T-helper 2 cell treated with Interferon-gamma antibody and Interleukin-4, amounts not matched to agents 5 μg/mL and 100 μg/mL, for 36 hours (primary cell): Measurements from ENCODE around the gene GAB1.

Experiments used
- DNase-seq: peaks from one replicate; pipeline ENCODE4 v3.0.0; 2021; ENCODE audit warnings: low spot score
- H3K27ac Mint-ChIP-seq: one replicate; pipeline ENCODE4 v1.8.0; 2021; ENCODE audit warnings: mild to moderate bottlenecking, mixed read lengths
- H3K27me3 Mint-ChIP-seq: one replicate; pipeline ENCODE4 v1.8.0; 2021; ENCODE audit warnings: low read depth, mixed read lengths
- H3K36me3 Mint-ChIP-seq: one replicate; pipeline ENCODE4 v1.8.0; 2021; ENCODE audit warnings: low read depth, mixed read lengths
- H3K4me1 Mint-ChIP-seq: one replicate; pipeline ENCODE4 v1.8.0; 2021; ENCODE audit warnings: low read depth, mixed read lengths
- H3K4me3 Mint-ChIP-seq: one replicate; pipeline ENCODE4 v1.8.0; 2022; ENCODE audit warnings: mild to moderate bottlenecking, moderate library complexity, mixed read lengths
- H3K9me3 Mint-ChIP-seq: one replicate; pipeline ENCODE4 v1.8.0; 2021; ENCODE audit warnings: mixed read lengths

Gene GAB1

DNA sequence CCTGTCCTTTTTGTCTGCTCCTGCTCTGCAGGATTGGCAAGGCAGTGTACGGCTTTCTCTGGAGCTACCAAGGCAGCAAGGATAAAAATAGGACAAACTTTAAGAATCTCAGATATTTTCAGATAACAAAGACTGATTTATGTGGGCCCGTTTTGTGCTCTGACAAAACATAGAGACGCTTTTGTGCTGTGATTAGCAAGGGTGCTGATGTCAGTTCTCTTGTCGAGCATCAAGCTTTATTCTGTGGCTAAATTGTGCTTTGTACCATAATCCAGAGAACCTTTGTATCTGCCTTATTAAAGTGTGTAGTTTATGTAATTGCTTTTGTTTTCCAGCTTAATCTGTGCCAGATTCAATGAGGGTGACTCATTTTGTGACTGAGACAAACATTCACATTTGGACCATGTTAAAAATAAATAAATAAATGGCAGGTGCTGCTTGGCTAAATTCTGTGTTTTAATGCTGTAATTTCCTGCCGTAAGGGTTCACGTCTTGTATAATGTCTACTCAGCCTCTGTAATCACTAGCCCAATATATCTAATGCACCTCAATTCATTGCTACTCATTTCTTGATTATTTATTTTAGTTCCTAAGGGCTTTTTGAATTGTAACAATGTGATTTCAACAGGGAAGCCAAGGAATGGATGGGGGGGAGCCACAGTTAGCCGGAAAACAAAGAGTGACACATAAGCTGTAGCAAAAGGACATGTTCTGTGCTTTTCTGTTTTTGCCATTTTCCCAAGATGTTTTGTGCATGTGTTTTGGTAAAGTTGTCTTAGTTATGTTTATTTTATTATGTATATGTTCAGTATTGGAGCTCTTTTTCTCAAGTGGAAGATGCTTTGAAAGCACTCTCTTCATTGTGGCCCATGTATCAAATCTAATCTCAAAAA is 75.1 kb downstream of the GAB1 start:
- no peak for DNase-seq
- peaks cover 7% of the 10 kb centered on the region for H3K27me3 Mint-ChIP-seq
- H3K4me3 Mint-ChIP-seq = no peak overlapping the region
- H3K4me1 Mint-ChIP-seq = no peaks in the 10 kb centered on the region
- no peak overlapping the region for H3K27ac Mint-ChIP-seq
- no peaks in the 10 kb centered on the region for H3K36me3 Mint-ChIP-seq
- H3K9me3 Mint-ChIP-seq = no peaks in the 10 kb centered on the region

DNA sequence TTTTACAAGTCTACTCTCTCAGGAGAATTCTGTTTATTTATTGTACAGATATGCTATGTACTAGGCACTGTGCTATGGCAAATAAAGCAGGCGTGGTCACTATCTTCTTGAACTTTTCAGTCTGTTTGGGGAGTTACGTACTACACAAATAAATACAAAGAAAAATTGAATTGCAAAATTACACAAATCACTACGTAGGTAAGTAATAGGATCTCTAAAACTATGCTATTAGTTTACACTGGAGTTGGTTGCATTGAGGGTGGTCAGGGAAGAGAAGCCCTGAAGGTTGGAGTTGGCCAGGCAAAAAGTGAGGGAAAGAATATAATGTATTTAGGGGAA is 75.7 kb downstream of the GAB1 start:
- no peaks in the 10 kb centered on the region for H3K9me3 Mint-ChIP-seq
- H3K4me1 Mint-ChIP-seq = no peaks in the 10 kb centered on the region
- no peaks in the 10 kb centered on the region for H3K36me3 Mint-ChIP-seq
- no peak for DNase-seq
- peaks cover 7% of the 10 kb centered on the region for H3K27me3 Mint-ChIP-seq
- no peak overlapping the region for H3K27ac Mint-ChIP-seq
- no peak overlapping the region for H3K4me3 Mint-ChIP-seq

DNA sequence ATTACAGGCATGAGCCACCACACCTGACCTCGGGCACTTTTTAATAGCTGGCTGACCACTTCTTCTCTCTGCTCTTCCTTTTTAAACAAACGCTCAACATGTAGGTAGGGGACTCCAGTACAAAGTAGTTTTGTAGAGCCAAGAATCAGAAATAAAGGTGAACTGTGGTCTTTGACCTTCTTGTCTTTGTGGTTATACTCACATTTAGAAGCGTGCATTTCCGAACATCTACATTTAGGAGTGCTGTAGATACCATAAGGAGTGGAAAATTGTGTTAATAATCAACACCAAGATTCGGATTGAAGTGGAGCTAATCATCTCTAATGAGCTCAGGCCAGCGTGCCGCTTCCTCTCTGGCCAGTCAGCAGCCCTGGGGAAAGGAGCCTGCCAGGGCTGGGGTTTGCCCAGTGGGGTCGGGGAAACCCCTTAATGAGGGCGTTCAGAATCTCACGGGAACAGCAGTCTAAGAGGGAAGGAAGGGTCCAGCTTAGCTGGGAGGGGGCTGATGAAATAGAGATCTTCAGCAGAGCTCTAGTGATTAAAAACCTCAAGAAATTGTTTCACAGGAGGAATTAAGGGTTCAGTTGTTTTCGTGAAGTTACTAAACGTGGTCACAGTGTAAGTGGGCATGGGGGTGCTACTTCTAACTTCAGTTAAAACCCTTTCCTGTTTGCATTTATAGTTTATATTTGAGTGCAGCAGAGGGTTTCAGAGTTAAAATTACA is 81.2 kb downstream of the GAB1 start:
- Mint-ChIP-seq H3K9me3 (no peaks in the 10 kb centered on the region), H3K27ac (no peak overlapping the region), H3K4me1 (no peaks in the 10 kb centered on the region), H3K36me3 (no peaks in the 10 kb centered on the region), H3K4me3 (no peak overlapping the region), H3K27me3 (no peaks in the 10 kb centered on the region)
- no peak for DNase-seq

DNA sequence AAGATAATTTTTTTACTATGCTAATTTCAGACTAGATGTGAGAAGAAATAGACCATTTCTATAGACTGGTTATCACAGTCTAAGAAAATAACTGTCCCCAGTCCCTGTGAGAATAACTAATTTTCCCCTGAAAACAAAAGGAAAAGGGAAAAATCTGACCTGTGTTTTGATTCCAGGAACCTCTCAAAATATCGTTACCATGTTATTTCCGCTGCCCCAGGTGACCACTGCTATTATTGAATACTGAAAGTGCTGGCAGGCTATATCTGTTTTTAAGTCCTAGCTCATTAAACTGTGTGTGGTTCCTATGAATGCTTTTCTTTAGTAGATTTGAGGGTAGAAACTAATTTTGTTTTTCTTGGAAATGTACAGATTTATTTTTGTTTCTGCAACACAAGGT is 83.6 kb downstream of the GAB1 start:
- no peak overlapping the region for H3K4me3 Mint-ChIP-seq
- no peaks in the 10 kb centered on the region for H3K36me3 Mint-ChIP-seq
- peaks cover 2% of the 10 kb centered on the region for H3K27me3 Mint-ChIP-seq
- H3K27ac Mint-ChIP-seq = no peak overlapping the region
- DNase-seq = no peak
- H3K4me1 Mint-ChIP-seq = no peaks in the 10 kb centered on the region
- no peaks in the 10 kb centered on the region for H3K9me3 Mint-ChIP-seq

DNA sequence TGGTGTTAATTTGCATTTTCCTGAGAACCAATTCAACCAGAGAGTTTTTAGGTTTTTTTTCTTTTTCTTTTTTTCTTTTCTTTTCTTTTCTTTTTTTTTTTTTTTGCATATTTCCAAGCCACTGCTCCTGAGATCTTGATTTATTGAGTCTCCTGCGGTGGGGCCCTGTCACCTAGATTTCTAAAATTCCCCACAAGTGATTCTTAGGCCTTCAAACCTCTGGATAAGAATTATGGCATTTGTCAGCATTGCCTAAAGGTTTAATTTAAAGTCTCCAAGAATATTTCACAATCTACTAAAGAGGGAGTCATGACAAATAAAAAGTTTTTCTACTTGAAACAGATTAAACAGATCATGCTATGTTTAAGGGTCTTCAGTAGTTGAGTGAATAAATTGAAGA is 84.9 kb downstream of the GAB1 start:
- Mint-ChIP-seq H3K36me3 (no peaks in the 10 kb centered on the region), H3K9me3 (no peaks in the 10 kb centered on the region), H3K4me1 (no peaks in the 10 kb centered on the region), H3K4me3 (no peak overlapping the region), H3K27ac (no peak overlapping the region), H3K27me3 (peaks cover 2% of the 10 kb centered on the region)
- DNase-seq = no peak

DNA sequence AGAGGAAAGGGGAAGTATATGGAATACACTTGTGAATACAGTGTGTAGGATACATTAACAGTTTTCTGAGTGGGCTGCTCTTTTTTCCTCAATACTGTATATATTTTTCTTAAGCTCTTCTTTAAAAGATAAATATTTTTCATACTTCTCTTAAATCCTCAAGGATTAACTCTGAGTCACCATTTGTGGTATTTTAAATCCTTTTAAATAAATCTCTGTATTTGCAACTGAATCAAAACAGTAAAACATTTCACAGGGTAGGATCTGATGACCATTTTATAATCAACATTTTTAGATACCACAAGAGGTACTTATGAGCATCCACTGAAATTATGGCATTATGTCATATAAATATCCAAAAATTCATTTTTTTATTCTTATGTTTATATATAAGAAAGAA is 87.6 kb downstream of the GAB1 start:
- Mint-ChIP-seq H3K4me1 (no peaks in the 10 kb centered on the region), H3K9me3 (no peaks in the 10 kb centered on the region), H3K4me3 (no peak overlapping the region), H3K27me3 (peaks cover 2% of the 10 kb centered on the region), H3K36me3 (no peaks in the 10 kb centered on the region), H3K27ac (no peak overlapping the region)
- DNase-seq = no peak

DNA sequence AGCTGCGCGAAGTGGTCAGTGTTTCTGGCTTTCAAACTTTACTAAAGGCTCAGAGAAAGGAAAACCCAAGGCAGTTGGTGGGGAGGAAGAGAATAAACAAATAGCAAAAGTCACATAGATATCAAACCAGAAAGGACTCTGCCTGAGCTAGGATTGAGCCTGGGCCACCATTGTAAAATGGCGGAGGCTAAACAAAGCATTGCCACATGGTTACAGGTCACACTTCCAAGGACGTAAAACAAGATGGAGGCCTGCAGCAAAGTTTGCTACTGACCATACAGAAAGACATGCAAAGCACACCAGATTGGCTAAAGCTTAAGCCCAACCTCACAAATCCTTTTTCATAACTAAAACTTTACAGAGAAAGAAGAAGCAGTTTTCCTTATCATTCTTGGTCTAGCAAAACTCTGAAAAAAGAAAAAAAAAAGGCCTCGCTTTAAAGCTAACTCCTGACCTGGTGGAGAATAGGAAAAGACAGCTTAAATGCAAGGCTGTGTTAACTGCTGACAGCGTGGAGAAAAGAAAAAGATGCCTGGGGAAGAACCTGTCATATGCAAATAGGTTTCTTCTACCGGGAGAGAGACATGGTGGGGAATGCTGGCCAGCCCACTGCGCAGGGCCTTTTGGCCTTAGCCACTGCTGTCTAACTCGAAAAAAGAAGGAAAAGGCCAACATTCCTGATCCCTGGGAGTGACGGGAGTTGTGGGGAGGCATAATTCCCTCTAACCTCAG is 95.0 kb downstream of the GAB1 start:
- Mint-ChIP-seq H3K4me1 (no peaks in the 10 kb centered on the region), H3K27ac (no peak overlapping the region), H3K9me3 (peaks cover 4% of the 10 kb centered on the region), H3K36me3 (no peaks in the 10 kb centered on the region), H3K4me3 (no peak overlapping the region), H3K27me3 (peaks cover 3% of the 10 kb centered on the region)
- DNase-seq = no peak

DNA sequence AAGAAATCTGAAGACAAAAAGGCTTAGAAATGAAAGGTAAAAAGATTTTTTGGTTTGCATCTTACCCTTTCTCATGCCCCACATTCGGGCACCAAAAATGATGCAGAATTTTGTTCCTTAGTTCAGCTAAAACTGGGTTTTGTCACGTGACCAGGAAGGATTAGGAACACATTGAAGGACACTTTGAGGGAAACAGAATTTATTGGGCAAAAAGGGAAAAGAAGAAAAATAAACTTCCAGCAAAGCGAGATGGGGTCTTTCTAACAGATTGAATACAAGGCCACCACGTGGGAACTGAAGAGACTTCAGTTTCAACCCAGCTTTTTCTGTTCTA is 95.5 kb downstream of the GAB1 start:
- Mint-ChIP-seq H3K4me3 (no peak overlapping the region), H3K27me3 (peaks cover 3% of the 10 kb centered on the region), H3K27ac (no peak overlapping the region), H3K36me3 (no peaks in the 10 kb centered on the region), H3K4me1 (no peaks in the 10 kb centered on the region), H3K9me3 (peaks cover 4% of the 10 kb centered on the region)
- no peak for DNase-seq

DNA sequence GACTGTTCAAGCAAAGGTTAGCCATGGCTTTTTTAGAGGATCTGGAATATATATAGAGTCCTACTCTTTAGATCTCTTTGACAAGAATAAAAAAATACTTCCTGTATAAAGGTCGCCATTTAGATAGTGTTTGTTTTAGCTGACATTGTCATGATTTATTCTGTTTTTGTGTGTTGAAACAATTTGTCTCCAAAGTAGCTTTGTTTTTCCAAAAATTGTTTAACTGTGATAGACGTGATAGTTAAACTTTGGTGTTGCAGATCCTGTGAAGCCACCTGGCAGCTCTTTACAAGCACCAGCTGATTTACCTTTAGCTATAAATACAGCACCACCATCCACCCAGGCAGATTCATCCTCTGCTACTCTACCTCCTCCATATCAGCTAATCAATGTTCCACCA is 96.6 kb downstream of the GAB1 start:
- Mint-ChIP-seq H3K4me1 (no peaks in the 10 kb centered on the region), H3K27me3 (peaks cover 3% of the 10 kb centered on the region), H3K4me3 (no peak overlapping the region), H3K27ac (no peak overlapping the region), H3K36me3 (no peaks in the 10 kb centered on the region), H3K9me3 (peaks cover 4% of the 10 kb centered on the region)
- DNase-seq = no peak

DNA sequence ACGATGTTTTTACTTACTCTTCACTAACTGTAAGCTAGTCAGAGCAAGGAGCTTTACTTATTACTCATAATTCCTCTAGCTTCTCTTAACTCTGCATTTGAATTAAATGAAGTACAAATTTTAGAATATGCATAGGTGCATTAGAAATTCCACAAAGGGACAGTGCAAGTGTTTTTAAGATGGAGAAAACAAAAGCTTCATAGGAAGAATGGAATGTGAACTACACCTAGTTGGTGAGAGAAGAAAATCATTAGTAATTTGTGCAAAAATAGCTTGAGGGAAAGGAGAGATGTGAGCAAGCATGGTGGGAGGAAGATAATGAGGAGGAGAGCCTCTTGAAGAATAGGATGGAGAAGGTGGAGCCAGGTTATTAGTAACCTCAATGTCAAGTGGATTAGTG is 99.3 kb downstream of the GAB1 start:
- Mint-ChIP-seq H3K27ac (no peak overlapping the region), H3K27me3 (no peaks in the 10 kb centered on the region), H3K36me3 (no peaks in the 10 kb centered on the region), H3K9me3 (peaks cover under 1% of the 10 kb centered on the region), H3K4me3 (no peak overlapping the region), H3K4me1 (no peaks in the 10 kb centered on the region)
- no peak for DNase-seq

DNA sequence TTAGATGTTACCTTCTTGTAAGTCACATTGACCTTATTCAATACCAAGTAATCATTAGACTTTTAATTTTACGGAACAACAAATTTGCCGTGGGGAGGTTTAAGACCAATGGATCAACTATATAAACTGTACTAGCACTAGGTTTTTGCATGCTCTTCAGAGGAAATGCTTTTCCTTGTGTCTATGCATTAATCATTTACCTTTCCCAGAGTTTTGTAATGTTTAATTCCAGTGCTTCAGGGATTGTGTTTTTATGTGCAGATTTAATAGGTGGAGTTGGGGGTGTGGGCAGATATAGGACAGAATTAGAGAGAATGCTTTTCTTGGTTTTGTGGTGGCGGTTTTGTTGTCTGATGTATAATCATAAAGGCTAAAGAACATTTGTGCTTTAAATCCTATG is 100.8 kb downstream of the GAB1 start:
- Mint-ChIP-seq H3K27ac (no peak overlapping the region), H3K4me3 (no peak overlapping the region), H3K27me3 (no peaks in the 10 kb centered on the region), H3K4me1 (no peaks in the 10 kb centered on the region), H3K36me3 (no peaks in the 10 kb centered on the region), H3K9me3 (no peaks in the 10 kb centered on the region)
- DNase-seq = no peak

DNA sequence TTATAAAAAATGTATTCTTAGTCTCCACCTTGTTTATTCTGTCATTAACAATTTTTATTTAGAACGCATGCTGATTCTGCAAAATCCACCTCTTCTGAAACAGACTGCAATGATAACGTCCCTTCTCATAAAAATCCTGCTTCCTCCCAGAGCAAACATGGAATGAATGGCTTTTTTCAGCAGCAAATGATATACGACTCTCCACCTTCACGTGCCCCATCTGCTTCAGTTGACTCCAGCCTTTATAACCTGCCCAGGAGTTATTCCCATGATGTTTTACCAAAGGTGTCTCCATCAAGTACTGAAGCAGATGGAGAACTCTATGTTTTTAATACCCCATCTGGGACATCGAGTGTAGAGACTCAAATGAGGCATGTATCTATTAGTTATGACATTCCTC is 101.3 kb downstream of the GAB1 start:
- Mint-ChIP-seq H3K36me3 (no peaks in the 10 kb centered on the region), H3K4me1 (no peaks in the 10 kb centered on the region), H3K9me3 (no peaks in the 10 kb centered on the region), H3K4me3 (no peak overlapping the region), H3K27ac (no peak overlapping the region), H3K27me3 (no peaks in the 10 kb centered on the region)
- no peak for DNase-seq

DNA sequence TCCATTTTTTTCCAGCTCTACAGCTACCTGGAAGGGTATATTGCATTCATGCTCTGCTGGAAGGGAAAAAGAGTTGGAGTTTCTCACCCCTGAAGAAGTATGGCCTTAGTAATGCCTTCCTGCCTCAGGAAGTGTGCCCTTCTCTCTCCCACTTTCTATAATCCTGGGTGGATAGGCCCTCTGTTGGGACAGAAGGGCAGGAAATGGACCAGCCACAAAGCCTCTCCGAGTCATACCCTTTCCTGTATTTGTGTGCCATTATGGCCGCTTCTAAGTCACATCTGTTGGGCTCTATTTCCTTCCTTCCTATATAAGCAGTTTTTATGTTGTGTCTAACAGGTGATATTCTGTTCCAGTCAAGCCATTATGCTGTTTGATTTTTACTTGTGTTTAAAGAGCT is 102.0 kb downstream of the GAB1 start:
- Mint-ChIP-seq H3K4me3 (no peak overlapping the region), H3K27me3 (no peaks in the 10 kb centered on the region), H3K9me3 (no peaks in the 10 kb centered on the region), H3K4me1 (no peaks in the 10 kb centered on the region), H3K27ac (no peak overlapping the region), H3K36me3 (no peaks in the 10 kb centered on the region)
- DNase-seq = no peak

DNA sequence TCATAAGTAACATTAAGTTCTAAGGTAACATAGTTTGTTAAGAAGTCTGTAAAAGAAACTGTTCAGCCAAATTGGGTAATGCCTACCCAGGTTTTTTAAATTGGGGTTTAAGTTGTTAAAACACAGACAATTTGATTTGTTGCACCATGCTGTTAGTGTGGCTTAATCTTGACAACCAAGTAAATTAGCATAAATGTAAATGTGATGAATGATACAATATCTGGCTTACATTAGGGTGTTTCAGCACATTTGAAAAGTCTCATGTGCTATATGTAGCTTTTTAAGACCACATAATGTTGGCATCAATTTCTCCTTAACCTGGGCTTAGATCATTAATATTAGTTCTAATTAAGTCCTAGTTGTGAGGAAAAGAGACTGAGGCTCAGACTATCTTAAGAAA is 104.4 kb downstream of the GAB1 start:
- no peaks in the 10 kb centered on the region for H3K4me1 Mint-ChIP-seq
- no peak for DNase-seq
- no peaks in the 10 kb centered on the region for H3K36me3 Mint-ChIP-seq
- no peak overlapping the region for H3K4me3 Mint-ChIP-seq
- no peak overlapping the region for H3K27ac Mint-ChIP-seq
- no peaks in the 10 kb centered on the region for H3K9me3 Mint-ChIP-seq
- no peaks in the 10 kb centered on the region for H3K27me3 Mint-ChIP-seq
